Measurements from ENCODE around the gene PI16.

GRCh38 chr6:36955136-36955535 lies 598 bp downstream of the PI16 start:
- TF ChIP-seq, protein P1, sequence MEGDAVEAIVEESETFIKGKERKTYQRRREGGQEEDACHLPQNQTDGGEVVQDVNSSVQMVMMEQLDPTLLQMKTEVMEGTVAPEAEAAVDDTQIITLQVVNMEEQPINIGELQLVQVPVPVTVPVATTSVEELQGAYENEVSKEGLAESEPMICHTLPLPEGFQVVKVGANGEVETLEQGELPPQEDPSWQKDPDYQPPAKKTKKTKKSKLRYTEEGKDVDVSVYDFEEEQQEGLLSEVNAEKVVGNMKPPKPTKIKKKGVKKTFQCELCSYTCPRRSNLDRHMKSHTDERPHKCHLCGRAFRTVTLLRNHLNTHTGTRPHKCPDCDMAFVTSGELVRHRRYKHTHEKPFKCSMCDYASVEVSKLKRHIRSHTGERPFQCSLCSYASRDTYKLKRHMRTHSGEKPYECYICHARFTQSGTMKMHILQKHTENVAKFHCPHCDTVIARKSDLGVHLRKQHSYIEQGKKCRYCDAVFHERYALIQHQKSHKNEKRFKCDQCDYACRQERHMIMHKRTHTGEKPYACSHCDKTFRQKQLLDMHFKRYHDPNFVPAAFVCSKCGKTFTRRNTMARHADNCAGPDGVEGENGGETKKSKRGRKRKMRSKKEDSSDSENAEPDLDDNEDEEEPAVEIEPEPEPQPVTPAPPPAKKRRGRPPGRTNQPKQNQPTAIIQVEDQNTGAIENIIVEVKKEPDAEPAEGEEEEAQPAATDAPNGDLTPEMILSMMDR (IDR thresholded peaks at IDR 0.05) = no peak
- TF ChIP-seq EP300 (IDR thresholded peaks at IDR 0.05) = no peak
